PC-9 (cell line): ENCODE results near the gene RETREG3. TPM values are rescaled to one million over a fixed set of nuclear protein-coding genes. Genes with fewer than 3 reads are reported as not detected.
"Not testable (repeated sequence)": the region's sequence is repeated elsewhere in the genome, so short reads cannot be mapped to it uniquely, and the experiment has no call there.

Experiments used
- BruUV-seq: library from RNA; stranded (reverse); fragments of 400-500 nt; replicated peaks from 2 replicates; lab custom pipeline; 2021; lab: Mats Ljungman, UMichigan
- CTCF ChIA-PET: fragments of 300-600 bp; sonication (Branson Sonifier 250); formaldehyde crosslinking; loops from one replicate; lab custom pipeline; 2022; ENCODE audit warnings: antibody characterized with exemption; lab: Charles Lee
- POLR2A ChIA-PET: fragments of 300-600 bp; sonication (Branson Sonifier 250); formaldehyde crosslinking; loops from one replicate; lab custom pipeline; 2022; ENCODE audit warnings: antibody characterized with exemption; ENCODE audit not compliant: unreplicated experiment; lab: Charles Lee
- DNase-seq, 2 experiments: peaks; one replicate each; pipeline versions ENCODE4 v3.0.0 to v3.0.0-alpha.2; 2015 to 2022; ENCODE audit warnings: mixed read lengths in 1 of 2
- H2AFZ ChIP-seq: fragments of 200-600 bp; sonication (generic); 2 replicates; pipeline ENCODE4 v1.8.1; 2017; ENCODE audit warnings: antibody characterized with exemption
- H3F3A ChIP-seq: fragments of 200-600 bp; sonication (generic); 2 replicates; pipeline ENCODE4 v1.8.1; 2017; ENCODE audit warnings: antibody characterized with exemption, mild to moderate bottlenecking, low read depth; ENCODE audit not compliant: insufficient read depth
- H3K27ac ChIP-seq: fragments of 200-600 bp; sonication (generic); 2 replicates; pipeline ENCODE4 v1.6.1; 2016; ENCODE audit warnings: mixed run types
- H3K27me3 ChIP-seq: fragments of 200-600 bp; sonication (generic); 2 replicates; pipeline ENCODE4 v1.6.1; 2016; ENCODE audit warnings: low read depth, mixed run types; ENCODE audit not compliant: insufficient read depth
- H3K36me3 ChIP-seq: fragments of 200-600 bp; sonication (generic); 2 replicates; pipeline ENCODE4 v1.6.1; 2016; ENCODE audit warnings: low read depth, mixed run types
- H3K4me1 ChIP-seq: fragments of 200-600 bp; sonication (generic); replicated peaks from 2 replicates; pipeline ENCODE4 v1.6.1; 2016; ENCODE audit warnings: mixed run types; ENCODE audit not compliant: insufficient read depth
- H3K4me2 ChIP-seq: fragments of 200-600 bp; sonication (generic); 2 replicates; pipeline ENCODE4 v1.6.1; 2017; ENCODE audit warnings: mixed run types
- H3K4me3 ChIP-seq: fragments of 200-600 bp; sonication (generic); 2 replicates; pipeline ENCODE4 v1.6.1; 2016; ENCODE audit warnings: mixed run types
- H3K79me2 ChIP-seq: fragments of 200-600 bp; sonication (generic); 2 replicates; pipeline ENCODE4 v1.6.1; 2017; ENCODE audit warnings: low read depth, mixed run types
- H3K9me2 ChIP-seq: fragments of 200-600 bp; sonication (generic); 2 replicates; pipeline ENCODE4 v1.8.1; 2017; ENCODE audit warnings: mild to moderate bottlenecking; ENCODE audit not compliant: insufficient read depth
- H3K9me3 ChIP-seq: fragments of 200-600 bp; sonication (generic); 2 replicates; pipeline ENCODE4 v1.8.1; 2016; ENCODE audit warnings: low read depth; ENCODE audit not compliant: insufficient read depth
- H4K20me1 ChIP-seq: fragments of 200-600 bp; sonication (generic); 2 replicates; pipeline ENCODE4 v1.8.1; 2017; ENCODE audit not compliant: insufficient read depth
- CTCF ChIP-seq: fragments of 200-600 bp; sonication (generic); conservative IDR thresholded peaks from 2 replicates; pipeline ENCODE4 v1.6.1; 2017; ENCODE audit warnings: mixed run types, antibody characterized with exemption, mild to moderate bottlenecking, moderate library complexity
- EZH2 ChIP-seq: fragments of 200-600 bp; sonication (generic); IDR thresholded peaks from 2 replicates; pipeline ENCODE4 v1.8.0; 2017; ENCODE audit warnings: antibody characterized with exemption, low read depth
- intact Hi-C: fragments of 100-400 bp; cut with micrococcal nuclease; formaldehyde crosslinking; loops from one replicate; pipeline ENCODE4 v1.10.0; 2022; ENCODE audit not compliant: unreplicated experiment
- total RNA-seq: library from RNA; stranded (reverse); gene quantifications from 2 replicates; pipeline ENCODE4 v1.2.3, GENCODE V29; 2021

The RETREG3 gene
- total RNA-seq, 1 experiment from 2014 or later = 57.0 TPM

DNA sequence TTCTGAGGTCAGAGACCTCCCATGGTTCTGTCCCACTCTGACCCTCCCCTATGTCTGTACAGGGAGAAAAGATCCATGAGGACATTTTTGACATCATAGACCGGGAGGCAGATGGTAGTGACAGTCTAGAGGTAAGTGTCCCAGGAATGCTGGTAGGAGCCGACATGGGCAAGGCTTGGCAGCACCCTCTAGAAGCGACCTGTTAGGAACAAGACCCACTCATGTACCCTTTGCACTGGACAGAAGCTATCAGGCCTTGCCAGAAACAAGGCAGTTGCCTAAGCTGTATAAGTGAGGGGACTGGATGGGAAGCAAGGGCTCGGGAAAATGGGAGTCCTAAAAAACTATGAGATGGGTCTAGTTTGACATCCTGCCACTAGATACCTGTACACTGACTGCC is 2.8 kb upstream of the RETREG3 start:
- CTCF ChIA-PET = no interaction called here
- BruUV-seq = no TSS peak

GRCh38 chr17:42609814-42610801 is 934 bp upstream of the RETREG3 start:
- H3K4me1 ChIP-seq = peaks cover 13% of the 10 kb centered on the region
- peak overlapping the region; percentile 10 for H3K27ac ChIP-seq
- intact Hi-C loops = loop anchor here (1.0 kb wide), 1 partner anchor 67 kb away; no protein-coding TSS in a partner anchor
- H3K4me2 ChIP-seq = peak overlapping the region; percentile 75
- H3K9me3 ChIP-seq, H4K20me1 ChIP-seq, H3K9me2 ChIP-seq, H3K27me3 ChIP-seq: not testable (repeated sequence)
- POLR2A ChIA-PET = interaction anchor here (0.6 to 1.0 kb wide), 3 partner anchors 9 to 557 kb away, joined by 3 to 9 read pairs (median 4); no protein-coding TSS in a partner anchor
- H3K4me3 ChIP-seq = peak overlapping the region; percentile 99
- TSS peak; percentile 51 for BruUV-seq
- peaks cover 17% of the 10 kb centered on the region for H3F3A ChIP-seq
- CTCF ChIA-PET = interaction anchor here (0.5 to 1.0 kb wide), 2 partner anchors 10 to 68 kb away, joined by 3 to 4 read pairs; no protein-coding TSS in a partner anchor
- peaks cover 59% of the 10 kb centered on the region for H3K79me2 ChIP-seq
- peaks cover 19% of the 10 kb centered on the region; the same call in 1 of the 2 replicates for H3K36me3 ChIP-seq
- H2AFZ ChIP-seq = peak overlapping the region; percentile 97
- DNase-seq = peak; percentile 51 to 61

More for the DNA sequence above, 2.8 kb upstream of the RETREG3 start:
- intact Hi-C loops = no loop called here
- peaks cover 19% of the 10 kb centered on the region; the same call in 1 of the 2 replicates for H3K36me3 ChIP-seq
- peaks cover 40% of the 10 kb centered on the region for H3K79me2 ChIP-seq
- DNase-seq = no peak
- no peak for TF ChIP-seq CTCF
- H3K9me2 ChIP-seq = no peaks in the 10 kb centered on the region
- no peak overlapping the region for H2AFZ ChIP-seq
- peaks cover 12% of the 10 kb centered on the region for H3K4me1 ChIP-seq
- H3K4me2 ChIP-seq = no peak overlapping the region
- H3F3A ChIP-seq = peaks cover 17% of the 10 kb centered on the region
- no peaks in the 10 kb centered on the region for H3K9me3 ChIP-seq
- no peaks in the 10 kb centered on the region for H3K27me3 ChIP-seq
- H3K27ac ChIP-seq = no peak overlapping the region
- H3K4me3 ChIP-seq = no peak overlapping the region
- POLR2A ChIA-PET = no interaction called here
- 0 out of 2 replicates have a peak, but pooled peaks cover 7% of the 10 kb centered on the region for H4K20me1 ChIP-seq

DNA sequence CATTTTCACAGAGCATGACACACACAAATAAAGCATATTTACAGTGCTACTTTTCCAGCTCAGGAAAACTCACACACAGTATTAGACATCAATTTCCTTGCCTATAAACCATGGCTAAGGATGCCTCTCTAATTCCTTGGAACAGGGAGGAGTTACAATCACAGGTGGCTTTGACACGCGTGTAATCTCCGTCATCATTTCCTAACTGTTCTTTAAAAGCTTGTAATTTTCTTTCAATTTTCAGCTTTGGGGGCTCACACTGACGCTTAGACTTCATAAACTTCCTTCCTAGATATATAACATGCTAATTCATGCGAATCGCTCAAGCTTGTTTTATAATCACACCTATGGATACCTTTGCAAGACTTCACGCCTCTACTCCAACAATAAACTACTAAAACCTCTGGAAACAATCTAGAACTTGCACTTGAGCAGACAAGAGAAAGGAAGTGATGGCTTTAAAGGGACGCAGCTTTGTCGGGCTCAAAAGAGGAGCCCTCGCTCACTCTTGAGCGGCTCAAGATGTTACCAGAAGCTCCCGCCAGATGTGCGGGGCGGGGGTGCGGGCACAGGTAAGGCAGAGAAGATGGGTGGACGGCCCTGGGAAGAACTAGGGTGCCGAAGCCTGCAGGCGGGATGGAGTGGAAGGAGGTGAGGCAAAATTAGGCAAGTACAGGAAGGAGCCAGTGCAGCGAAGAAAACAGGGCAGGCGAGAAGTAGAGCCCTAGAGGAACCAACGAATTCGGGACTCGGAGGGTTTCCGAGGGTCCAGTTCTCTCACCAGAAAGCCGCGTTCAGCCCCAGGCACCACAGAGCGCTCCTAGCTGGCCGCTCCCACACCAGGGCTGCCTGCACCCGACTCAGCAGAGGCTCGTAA is 631 bp downstream of the RETREG3 start:
- peaks cover 7% of the 10 kb centered on the region; the same call in 1 of the 2 replicates for H4K20me1 ChIP-seq
- TSS peak; percentile 40 for BruUV-seq
- H3K27ac ChIP-seq = peak overlapping the region; percentile 48
- H3K27me3 ChIP-seq = no peaks in the 10 kb centered on the region
- no peaks in the 10 kb centered on the region for H3K9me2 ChIP-seq
- H3K9me3 ChIP-seq = no peaks in the 10 kb centered on the region
- intact Hi-C loops = loop anchor here (1.0 kb wide), 1 partner anchor 69 kb away; no protein-coding TSS in a partner anchor
- peaks cover 73% of the 10 kb centered on the region for H3K79me2 ChIP-seq
- H3K4me1 ChIP-seq = peaks cover 13% of the 10 kb centered on the region
- no peak for DNase-seq
- peaks cover 19% of the 10 kb centered on the region; the same call in 1 of the 2 replicates for H3K36me3 ChIP-seq
- H3K4me3 ChIP-seq = peak overlapping the region; percentile 99
- no peak for TF ChIP-seq CTCF
- TF ChIP-seq EZH2 = no peak
- ChIA-PET POLR2A (interaction anchor here (0.6 to 1.2 kb wide), 4 partner anchors 10 to 70 kb away, joined by 4 to 9 read pairs (median 7); no protein-coding TSS in a partner anchor), CTCF (no interaction called here)
- H2AFZ ChIP-seq = peak overlapping the region; percentile 92
- peaks cover 15% of the 10 kb centered on the region for H3F3A ChIP-seq
- peak overlapping the region; percentile 100 for H3K4me2 ChIP-seq
